ENCODE measurements around the gene PCLO.
"Not testable (repeated sequence)": the region's sequence is repeated elsewhere in the genome, so short reads cannot be mapped to it uniquely, and the experiment has no call there.

Gene PCLO

DNA sequence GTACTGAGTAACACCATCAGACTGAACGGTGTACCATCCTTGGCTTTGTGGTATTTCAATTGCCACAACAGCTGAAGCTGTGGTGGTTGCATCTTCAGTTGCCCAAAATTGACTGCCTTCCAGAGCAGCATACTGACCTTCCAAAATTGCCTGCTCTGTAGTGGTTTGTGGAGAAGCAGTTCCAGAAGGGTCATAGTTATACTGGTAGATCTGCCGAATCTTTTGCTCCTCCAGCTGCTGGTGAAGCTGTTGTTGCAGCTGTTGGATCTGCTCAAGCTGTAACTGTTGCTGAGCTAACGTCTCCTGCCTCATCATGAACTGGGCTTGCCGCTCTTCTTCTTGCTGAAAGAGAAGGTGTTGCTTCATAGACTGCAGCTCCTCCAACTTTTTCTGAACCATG lies 212.2 kb downstream of the PCLO start:
- no peak overlapping the region for H3K9ac ChIP-seq (ENCODE audit: low read length)
- no peak overlapping the region for H3K4me3 ChIP-seq (ENCODE audit: low read length)
- H3K27me3 ChIP-seq (ENCODE audit: control insufficient read depth, insufficient read depth, low read length), result no peaks in the 10 kb centered on the region
- no peaks in the 10 kb centered on the region for H3K9me3 ChIP-seq (ENCODE audit: control insufficient read depth, low read depth, low read length)
- H3K36me3 ChIP-seq (ENCODE audit: control insufficient read depth, low read depth, low read length), result no peaks in the 10 kb centered on the region
- no peak overlapping the region for H3K27ac ChIP-seq (ENCODE audit: low read length)
- H3K4me1 ChIP-seq (ENCODE audit: control insufficient read depth, low read depth, low read length), result no peaks in the 10 kb centered on the region

- no peak overlapping the region for H3K4me3 ChIP-seq (ENCODE audit: low read length)
- H3K9ac ChIP-seq (ENCODE audit: low read length), result no peak overlapping the region
- H3K27me3 ChIP-seq (ENCODE audit: control insufficient read depth, insufficient read depth, low read length), result no peaks in the 10 kb centered on the region
- no peaks in the 10 kb centered on the region for H3K36me3 ChIP-seq (ENCODE audit: control insufficient read depth, low read depth, low read length)
- H3K9me3 ChIP-seq (ENCODE audit: control insufficient read depth, low read depth, low read length), result no peaks in the 10 kb centered on the region
- H3K4me1 ChIP-seq (ENCODE audit: control insufficient read depth, low read depth, low read length), result no peaks in the 10 kb centered on the region
- no peak overlapping the region for H3K27ac ChIP-seq (ENCODE audit: low read length)
Measured at GRCh38 chr7:82945480-82945879, 217.2 kb downstream of the PCLO start.

DNA sequence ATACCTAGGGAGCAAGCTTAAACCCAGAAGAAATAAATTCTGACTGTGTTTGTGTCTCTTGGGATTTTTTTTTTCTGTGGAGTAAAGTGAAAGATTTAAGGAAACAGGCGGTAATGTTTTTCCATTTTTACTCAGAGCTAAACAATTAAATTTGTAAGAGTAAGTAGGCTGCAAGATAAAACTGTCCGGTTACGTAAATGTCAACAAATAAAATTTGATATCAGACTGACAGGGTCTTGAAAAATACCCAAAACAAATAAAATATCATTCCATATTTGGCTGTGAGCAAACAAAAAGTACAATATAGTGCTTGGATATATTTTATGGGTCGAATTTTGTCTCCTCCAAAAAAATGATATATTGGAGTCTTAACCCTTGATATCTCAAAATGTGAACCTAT lies 217.6 kb downstream of the PCLO start:
- no peaks in the 10 kb centered on the region for H3K36me3 ChIP-seq (ENCODE audit: control insufficient read depth, low read depth, low read length)
- H3K9me3 ChIP-seq (ENCODE audit: control insufficient read depth, low read depth, low read length), result no peaks in the 10 kb centered on the region
- no peak overlapping the region for H3K27ac ChIP-seq (ENCODE audit: low read length)

GRCh38 chr7:82932516-82932915 lies 230.2 kb downstream of the PCLO start:
- Histone ChIP-seq H3K9me3 (ENCODE audit: control insufficient read depth, low read depth, low read length) (no peaks in the 10 kb centered on the region), H3K36me3 (ENCODE audit: control insufficient read depth, low read depth, low read length) (no peaks in the 10 kb centered on the region), H3K4me1 (ENCODE audit: control insufficient read depth, low read depth, low read length) (no peaks in the 10 kb centered on the region), H3K9ac (ENCODE audit: low read length) (no peak overlapping the region), H3K4me3 (ENCODE audit: low read length) (no peak overlapping the region), H3K27me3 (ENCODE audit: control insufficient read depth, insufficient read depth, low read length) (no peaks in the 10 kb centered on the region), H3K27ac (ENCODE audit: low read length) (no peak overlapping the region)

More for the DNA sequence above, 217.6 kb downstream of the PCLO start:
- H3K4me3 ChIP-seq (ENCODE audit: low read length), result no peak overlapping the region
- H3K27me3 ChIP-seq (ENCODE audit: control insufficient read depth, insufficient read depth, low read length), result no peaks in the 10 kb centered on the region
- no peaks in the 10 kb centered on the region for H3K4me1 ChIP-seq (ENCODE audit: control insufficient read depth, low read depth, low read length)
- H3K9ac ChIP-seq (ENCODE audit: low read length), result no peak overlapping the region

GRCh38 chr7:82926477-82926876 lies 236.2 kb downstream of the PCLO start:
- H3K4me3 ChIP-seq (ENCODE audit: low read length), result no peak overlapping the region
- no peaks in the 10 kb centered on the region for H3K9me3 ChIP-seq (ENCODE audit: control insufficient read depth, low read depth, low read length)

DNA sequence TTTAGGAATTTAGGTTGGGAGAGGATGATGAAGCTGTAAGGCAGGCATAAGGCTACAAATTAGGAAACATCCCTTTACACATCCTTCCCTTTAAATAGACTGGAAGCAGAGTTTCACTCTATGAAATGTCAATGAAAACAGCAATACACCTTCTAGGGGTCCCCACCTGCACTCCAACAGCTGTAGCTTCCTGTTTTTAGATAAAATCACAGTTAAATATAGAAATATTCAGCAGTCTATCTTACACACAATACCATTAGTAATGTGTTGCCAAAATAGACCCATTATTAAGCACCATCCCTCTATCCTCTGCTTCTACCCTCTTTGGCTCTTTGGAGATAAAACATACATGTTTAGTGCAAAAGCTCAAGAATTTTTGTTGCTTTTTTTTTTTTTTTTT lies 237.4 kb downstream of the PCLO start:
- Histone ChIP-seq H3K9ac (ENCODE audit: low read length) (no peak overlapping the region), H3K9me3 (ENCODE audit: control insufficient read depth, low read depth, low read length) (no peaks in the 10 kb centered on the region), H3K27me3 (ENCODE audit: control insufficient read depth, insufficient read depth, low read length) (no peaks in the 10 kb centered on the region), H3K4me3 (ENCODE audit: low read length) (no peak overlapping the region), H3K4me1 (ENCODE audit: control insufficient read depth, low read depth, low read length) (no peaks in the 10 kb centered on the region), H3K36me3 (ENCODE audit: control insufficient read depth, low read depth, low read length) (no peaks in the 10 kb centered on the region), H3K27ac (ENCODE audit: low read length) (no peak overlapping the region)

More at GRCh38 chr7:82926477-82926876, 236.2 kb downstream of the PCLO start:
- no peak overlapping the region for H3K9ac ChIP-seq (ENCODE audit: low read length)
- no peaks in the 10 kb centered on the region for H3K36me3 ChIP-seq (ENCODE audit: control insufficient read depth, low read depth, low read length)
- no peaks in the 10 kb centered on the region for H3K27me3 ChIP-seq (ENCODE audit: control insufficient read depth, insufficient read depth, low read length)
- H3K4me1 ChIP-seq (ENCODE audit: control insufficient read depth, low read depth, low read length), result no peaks in the 10 kb centered on the region
- no peak overlapping the region for H3K27ac ChIP-seq (ENCODE audit: low read length)

DNA sequence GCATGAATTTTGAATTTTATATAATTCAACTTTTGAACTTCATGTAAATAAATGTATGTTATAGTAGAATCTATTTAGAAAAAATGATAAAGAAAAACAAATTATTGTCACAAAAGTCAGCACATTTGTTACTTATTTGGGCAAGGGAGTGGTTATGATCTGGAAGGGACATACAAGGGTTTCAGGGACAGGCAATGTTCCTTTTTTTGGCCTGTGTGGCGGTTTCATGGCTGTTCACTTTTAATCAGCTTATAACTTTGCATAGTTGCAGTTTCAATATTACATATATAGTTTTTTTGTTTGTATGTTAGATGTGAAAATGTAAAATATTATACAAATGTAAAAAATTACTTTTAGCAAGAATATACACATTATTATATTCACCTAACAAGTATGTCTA lies 256.2 kb downstream of the PCLO start:
- no peaks in the 10 kb centered on the region for H3K4me1 ChIP-seq (ENCODE audit: control insufficient read depth, low read depth, low read length)
- no peak overlapping the region for H3K27ac ChIP-seq (ENCODE audit: low read length)
- H3K27me3 ChIP-seq (ENCODE audit: control insufficient read depth, insufficient read depth, low read length), result no peaks in the 10 kb centered on the region
- H3K4me3 ChIP-seq (ENCODE audit: low read length), result no peak overlapping the region
- no peaks in the 10 kb centered on the region for H3K36me3 ChIP-seq (ENCODE audit: control insufficient read depth, low read depth, low read length)
- no peak overlapping the region for H3K9ac ChIP-seq (ENCODE audit: low read length)
- H3K9me3 ChIP-seq (ENCODE audit: control insufficient read depth, low read depth, low read length), result no peaks in the 10 kb centered on the region

GRCh38 chr7:82904871-82905270 lies 257.8 kb downstream of the PCLO start:
- H3K4me3 ChIP-seq (ENCODE audit: low read length), result no peak overlapping the region
- H3K36me3 ChIP-seq (ENCODE audit: control insufficient read depth, low read depth, low read length), result no peaks in the 10 kb centered on the region
- H3K9ac ChIP-seq (ENCODE audit: low read length), result no peak overlapping the region
- H3K27me3 ChIP-seq (ENCODE audit: control insufficient read depth, insufficient read depth, low read length), result no peaks in the 10 kb centered on the region
- no peak overlapping the region for H3K27ac ChIP-seq (ENCODE audit: low read length)
- H3K9me3 ChIP-seq (ENCODE audit: control insufficient read depth, low read depth, low read length), result no peaks in the 10 kb centered on the region
- H3K4me1 ChIP-seq (ENCODE audit: control insufficient read depth, low read depth, low read length), result no peaks in the 10 kb centered on the region

DNA sequence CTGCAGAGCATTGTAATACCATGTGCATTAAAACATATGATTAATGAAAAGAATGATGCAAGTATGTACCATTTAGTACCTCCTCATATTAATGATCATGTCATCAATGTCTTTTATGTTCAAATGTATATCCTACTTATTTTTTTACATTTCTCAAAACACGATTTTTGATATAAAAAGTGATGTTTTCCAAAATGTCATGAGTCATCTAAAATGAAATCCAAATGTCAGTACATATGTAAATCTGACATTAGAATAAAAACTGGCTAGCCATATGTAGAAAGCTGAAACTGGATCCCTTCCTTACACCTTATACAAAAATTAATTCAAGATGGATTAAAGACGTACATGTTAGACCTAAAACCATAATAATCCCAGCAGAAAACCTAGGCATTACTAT lies 261.6 kb downstream of the PCLO start:
- not testable (repeated sequence) for H3K4me1 ChIP-seq (ENCODE audit: control insufficient read depth, low read depth, low read length); H3K9ac ChIP-seq (ENCODE audit: low read length); H3K4me3 ChIP-seq (ENCODE audit: low read length); H3K27ac ChIP-seq (ENCODE audit: low read length); H3K36me3 ChIP-seq (ENCODE audit: control insufficient read depth, low read depth, low read length); H3K9me3 ChIP-seq (ENCODE audit: control insufficient read depth, low read depth, low read length); H3K27me3 ChIP-seq (ENCODE audit: control insufficient read depth, insufficient read depth, low read length)

DNA sequence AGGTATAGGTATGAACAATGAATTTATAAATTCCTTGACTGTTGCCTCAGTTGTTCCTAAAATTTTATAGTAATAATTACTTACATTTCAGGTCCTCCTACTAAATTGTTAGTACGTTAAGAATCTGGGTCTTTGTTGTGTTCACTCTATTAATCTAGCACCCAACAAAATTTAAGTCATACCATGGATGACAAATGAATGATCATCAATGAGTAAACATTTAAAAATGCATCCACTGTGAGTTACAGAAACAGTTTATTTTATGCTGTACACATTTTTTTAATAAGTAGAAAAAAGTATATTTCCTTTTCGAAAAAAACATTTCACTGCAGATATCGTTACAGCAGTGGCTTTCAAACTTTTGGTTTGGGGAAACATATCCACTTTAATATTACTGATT lies 265.2 kb downstream of the PCLO start:
- no peak overlapping the region for H3K27ac ChIP-seq (ENCODE audit: low read length)
- H3K4me3 ChIP-seq (ENCODE audit: low read length), result no peak overlapping the region
- no peaks in the 10 kb centered on the region for H3K27me3 ChIP-seq (ENCODE audit: control insufficient read depth, insufficient read depth, low read length)
- H3K9ac ChIP-seq (ENCODE audit: low read length), result no peak overlapping the region
- H3K9me3 ChIP-seq (ENCODE audit: control insufficient read depth, low read depth, low read length), result no peaks in the 10 kb centered on the region
- H3K4me1 ChIP-seq (ENCODE audit: control insufficient read depth, low read depth, low read length), result no peaks in the 10 kb centered on the region
- H3K36me3 ChIP-seq (ENCODE audit: control insufficient read depth, low read depth, low read length), result no peaks in the 10 kb centered on the region

DNA sequence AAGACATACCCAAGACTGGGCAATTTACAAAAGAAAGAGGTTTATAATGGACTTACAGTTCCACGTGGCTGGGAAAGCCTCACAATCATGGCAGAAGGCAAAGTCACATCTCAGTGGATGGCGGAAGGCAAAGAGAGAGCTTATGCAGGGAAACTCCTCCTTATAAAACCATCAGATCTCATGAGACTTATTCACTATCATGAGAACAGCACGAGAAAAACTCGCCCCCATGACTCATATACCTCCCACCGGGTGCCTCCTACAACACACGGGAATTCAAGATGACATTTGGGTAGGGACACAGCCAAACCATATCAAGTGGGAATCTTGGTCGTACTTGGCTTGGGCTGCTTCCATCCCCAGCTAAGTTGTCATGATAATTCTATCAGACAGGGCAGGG lies 268.3 kb downstream of the PCLO start:
- not testable (repeated sequence) for H3K9ac ChIP-seq (ENCODE audit: low read length); H3K9me3 ChIP-seq (ENCODE audit: control insufficient read depth, low read depth, low read length)

GRCh38 chr7:82886324-82886723 lies 276.4 kb downstream of the PCLO start:
- H3K36me3 ChIP-seq (ENCODE audit: control insufficient read depth, low read depth, low read length), result no peaks in the 10 kb centered on the region
- H3K27ac ChIP-seq (ENCODE audit: low read length), result no peak overlapping the region
- H3K9me3 ChIP-seq (ENCODE audit: control insufficient read depth, low read depth, low read length), result no peaks in the 10 kb centered on the region
- H3K4me1 ChIP-seq (ENCODE audit: control insufficient read depth, low read depth, low read length), result no peaks in the 10 kb centered on the region
- no peaks in the 10 kb centered on the region for H3K27me3 ChIP-seq (ENCODE audit: control insufficient read depth, insufficient read depth, low read length)
- H3K4me3 ChIP-seq (ENCODE audit: low read length), result no peak overlapping the region
- no peak overlapping the region for H3K9ac ChIP-seq (ENCODE audit: low read length)

More for the DNA sequence above, 268.3 kb downstream of the PCLO start:
- H3K27ac ChIP-seq (ENCODE audit: low read length); H3K4me1 ChIP-seq (ENCODE audit: control insufficient read depth, low read depth, low read length); H3K4me3 ChIP-seq (ENCODE audit: low read length); H3K27me3 ChIP-seq (ENCODE audit: control insufficient read depth, insufficient read depth, low read length); H3K36me3 ChIP-seq (ENCODE audit: control insufficient read depth, low read depth, low read length): not testable (repeated sequence)
